Gastrocnemius medialis (tissue), 4 donors: ENCODE results near the gene KPTN. TPM values are rescaled to one million over a fixed set of nuclear protein-coding genes. Genes with fewer than 3 reads are reported as not detected.

ENCODE experiments used
- ATAC-seq, 2 donors: fragments of 150-250 bp; one replicate each; pipeline ENCODE4 v1.9.1; 2016
- DNase-seq, 2 donors: peaks; one replicate each; pipeline ENCODE4 v3.0.0-alpha.2; 2019
- H3K27ac ChIP-seq, 4 donors: fragments of 200-600 bp; sonication (generic); 1 replicate in 1 of 4; 2 replicates in 3 of 4; pipeline ENCODE4 v1.5.1; 2016 to 2018; ENCODE audit warnings: mild to moderate bottlenecking in 2 of 4, moderate library complexity in 1 of 4
- H3K27me3 ChIP-seq, 3 donors: fragments of 200-600 bp; sonication (generic) in 2 of 3; 1 replicate in 1 of 3; 2 replicates in 2 of 3; pipeline versions ENCODE4 v1.5.1 to v1.6.0; 2016 to 2019; ENCODE audit warnings: mild to moderate bottlenecking in 1 of 3, moderate library complexity in 1 of 3
- H3K36me3 ChIP-seq, 2 donors: fragments of 200-600 bp; sonication (generic) in 1 of 2; one replicate each; pipeline ENCODE4 v1.5.1; 2017 to 2018
- H3K4me1 ChIP-seq, 2 donors: fragments of 200-600 bp; sonication (generic) in 1 of 2; one replicate each; pipeline ENCODE4 v1.5.1; 2016 to 2017; ENCODE audit warnings: mild to moderate bottlenecking in 2 of 2
- H3K4me3 ChIP-seq, 4 donors: fragments of 200-600 bp; sonication (generic) in 3 of 4; 1 replicate in 1 of 4; 2 replicates in 3 of 4; pipeline ENCODE4 v1.5.1; 2016 to 2019; ENCODE audit warnings: mild to moderate bottlenecking in 2 of 4
- H3K9me3 ChIP-seq, 3 donors: fragments of 200-600 bp; sonication (generic) in 2 of 3; 1 replicate in 1 of 3; 2 replicates in 2 of 3; pipeline ENCODE4 v1.5.1; 2016 to 2019
- POLR2A ChIP-seq, 2 donors: fragments of 450-650 bp; IDR thresholded peaks; one replicate each; pipeline ENCODE4 v1.6.1; 2017; ENCODE audit warnings: antibody characterized with exemption in 2 of 2, mild to moderate bottlenecking in 2 of 2, moderate library complexity in 2 of 2
- in situ Hi-C, 4 donors: fragments of 200-750 bp; cut with MboI; loops; one replicate each; pipeline versions ENCODE4 v1.15.0 to v1.8.0; 2017; ENCODE audit warnings: low sequenced_read_pairs in 4 of 4
- intact Hi-C: fragments of 100-400 bp; cut with DNase I; formaldehyde crosslinking; loops from one replicate; pipeline ENCODE4 v1.15.1; 2023; ENCODE audit warnings: low total_unique reads
- total RNA-seq, 4 donors: library from RNA; depleted of rRNA; stranded (reverse); fragments of >200 nt; gene quantifications; one replicate each; pipeline versions ENCODE4 v1.1.0 to v1.2.3, GENCODE V29; 2016
- TF ChIP-seq, protein P1 (sequence below), 5 experiments: fragments of 450-650 bp in 3 of 5; fragments of 200-600 bp in 2 of 5; sonication (generic) in 2 of 5; IDR thresholded peaks in 4 of 5; conservative IDR thresholded peaks in 1 of 5; 1 replicate in 4 of 5; 2 replicates in 1 of 5; pipeline ENCODE4 v1.5.1; 2016 to 2019; ENCODE audit warnings: antibody characterized with exemption in 5 of 5, mild to moderate bottlenecking in 3 of 5, moderate library complexity in 3 of 5

Gene KPTN
- total RNA-seq, 4 donors from 2014 or later, result 0.91 to 6.4 (median 3.9) TPM

DNA sequence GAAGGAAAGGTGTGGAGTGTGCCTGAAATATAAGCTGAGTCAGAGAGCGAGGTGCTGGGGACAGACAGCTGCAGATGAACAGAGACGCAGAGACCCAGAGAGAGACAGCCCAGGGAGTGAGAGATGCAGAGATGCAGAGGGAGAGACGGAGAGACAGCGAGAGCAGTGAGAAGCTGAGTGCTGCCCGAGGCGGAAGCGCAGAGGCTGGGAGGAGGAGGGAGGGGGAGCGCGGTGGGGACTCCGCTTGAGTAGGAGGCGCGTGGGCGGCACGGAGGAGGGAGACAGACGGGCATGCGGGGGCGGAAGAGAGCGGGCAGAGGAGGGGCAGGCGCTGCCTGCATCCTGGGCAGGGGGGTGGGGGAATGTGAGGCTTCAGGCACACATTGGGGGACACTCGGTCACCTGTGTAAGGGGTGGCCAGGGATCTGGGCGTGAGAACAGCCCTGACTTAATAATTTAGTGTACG, 38.0 kb downstream of the KPTN start:
- Histone ChIP-seq H3K9me3 (no peaks in the 10 kb centered on the region), H3K4me1 (no peaks in the 10 kb centered on the region), H3K27ac (no peak overlapping the region), H3K36me3 (no peaks in the 10 kb centered on the region), H3K4me3 (no peak overlapping the region), H3K27me3 (peaks cover 80 to 88% (median 84%) of the 10 kb centered on the region in 3 donors)
- in situ Hi-C loops (no loop called here), intact Hi-C loops (no loop called here)
- ATAC-seq, result no peak
- no peak for TF ChIP-seq POLR2A (IDR thresholded peaks at IDR 0.05)
- TF ChIP-seq, protein P1, sequence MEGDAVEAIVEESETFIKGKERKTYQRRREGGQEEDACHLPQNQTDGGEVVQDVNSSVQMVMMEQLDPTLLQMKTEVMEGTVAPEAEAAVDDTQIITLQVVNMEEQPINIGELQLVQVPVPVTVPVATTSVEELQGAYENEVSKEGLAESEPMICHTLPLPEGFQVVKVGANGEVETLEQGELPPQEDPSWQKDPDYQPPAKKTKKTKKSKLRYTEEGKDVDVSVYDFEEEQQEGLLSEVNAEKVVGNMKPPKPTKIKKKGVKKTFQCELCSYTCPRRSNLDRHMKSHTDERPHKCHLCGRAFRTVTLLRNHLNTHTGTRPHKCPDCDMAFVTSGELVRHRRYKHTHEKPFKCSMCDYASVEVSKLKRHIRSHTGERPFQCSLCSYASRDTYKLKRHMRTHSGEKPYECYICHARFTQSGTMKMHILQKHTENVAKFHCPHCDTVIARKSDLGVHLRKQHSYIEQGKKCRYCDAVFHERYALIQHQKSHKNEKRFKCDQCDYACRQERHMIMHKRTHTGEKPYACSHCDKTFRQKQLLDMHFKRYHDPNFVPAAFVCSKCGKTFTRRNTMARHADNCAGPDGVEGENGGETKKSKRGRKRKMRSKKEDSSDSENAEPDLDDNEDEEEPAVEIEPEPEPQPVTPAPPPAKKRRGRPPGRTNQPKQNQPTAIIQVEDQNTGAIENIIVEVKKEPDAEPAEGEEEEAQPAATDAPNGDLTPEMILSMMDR (IDR thresholded peaks at IDR 0.05 in 4 of 5, conservative IDR thresholded peaks at IDR 0.05 in 1 of 5), result no peak
- no peak for DNase-seq

DNA sequence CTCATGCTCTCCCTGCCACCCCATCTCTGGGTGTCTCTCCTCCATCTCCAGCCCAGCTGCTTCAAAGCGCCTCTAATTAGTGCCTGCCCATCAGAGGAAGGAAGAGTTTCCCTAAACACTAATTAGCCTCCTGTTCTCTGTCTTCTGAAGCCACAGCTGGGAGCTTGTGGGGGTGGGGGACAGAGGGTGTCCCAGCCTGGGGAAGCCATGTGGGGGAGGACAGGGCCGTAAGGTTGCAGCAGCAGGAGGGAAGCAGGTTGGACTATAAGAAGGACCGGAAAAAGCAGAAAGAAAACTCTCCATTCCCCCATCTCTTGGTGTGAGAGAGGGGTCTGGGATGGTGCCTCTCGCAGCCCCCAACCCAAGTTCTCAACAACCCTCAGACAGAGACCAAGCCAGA, 38.5 kb downstream of the KPTN start:
- intact Hi-C loops (no loop called here), in situ Hi-C loops (no loop called here)
- no peak overlapping the region for H3K4me3 ChIP-seq
- H3K27ac ChIP-seq, result no peak overlapping the region
- H3K4me1 ChIP-seq, result no peaks in the 10 kb centered on the region
- no peaks in the 10 kb centered on the region for H3K9me3 ChIP-seq
- DNase-seq (no peak), ATAC-seq (no peak)
- no peaks in the 10 kb centered on the region for H3K36me3 ChIP-seq
- H3K27me3 ChIP-seq, result peaks cover 79 to 87% (median 82%) of the 10 kb centered on the region in 3 donors
- TF ChIP-seq, protein P1 (IDR thresholded peaks at IDR 0.05 in 4 of 5, conservative IDR thresholded peaks at IDR 0.05 in 1 of 5), result no peak
- TF ChIP-seq POLR2A (IDR thresholded peaks at IDR 0.05), result no peak

DNA sequence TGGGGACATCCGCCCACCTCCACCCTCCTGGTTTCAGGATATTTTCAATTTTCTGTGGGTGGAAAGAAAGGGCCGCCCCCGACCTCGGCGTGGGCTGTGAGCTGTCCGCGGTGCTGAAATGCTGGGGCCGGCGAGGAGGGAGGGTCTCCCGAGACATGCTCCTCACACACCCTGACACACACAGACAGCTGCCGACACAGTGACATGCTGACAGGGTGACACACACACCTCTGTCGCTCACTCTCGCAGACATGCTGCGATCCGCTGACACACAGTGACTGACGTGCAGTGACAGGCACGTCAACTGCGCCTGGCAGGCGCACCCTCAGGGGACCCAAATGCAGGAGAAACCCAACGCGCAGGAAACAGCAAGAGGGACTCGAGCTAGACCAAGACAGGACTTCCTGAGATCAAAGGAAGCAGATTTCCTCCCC, 39.6 kb downstream of the KPTN start:
- no peak for DNase-seq
- in situ Hi-C loops, result loop anchor here in 1 of 4 donors (5.0 kb wide), 1 partner anchor 263 kb away; no protein-coding TSS in a partner anchor
- TF ChIP-seq, protein P1 (IDR thresholded peaks at IDR 0.05 in 4 of 5, conservative IDR thresholded peaks at IDR 0.05 in 1 of 5), result no peak
- TF ChIP-seq POLR2A (IDR thresholded peaks at IDR 0.05), result no peak
- H3K27ac ChIP-seq, result no peak overlapping the region
- no peaks in the 10 kb centered on the region for H3K9me3 ChIP-seq
- intact Hi-C loops, result no loop called here
- no peaks in the 10 kb centered on the region for H3K36me3 ChIP-seq
- ATAC-seq, result no peak
- peaks cover 71 to 75% (median 74%) of the 10 kb centered on the region in 3 donors for H3K27me3 ChIP-seq
- H3K4me3 ChIP-seq, result no peak overlapping the region
- H3K4me1 ChIP-seq, result no peaks in the 10 kb centered on the region

DNA sequence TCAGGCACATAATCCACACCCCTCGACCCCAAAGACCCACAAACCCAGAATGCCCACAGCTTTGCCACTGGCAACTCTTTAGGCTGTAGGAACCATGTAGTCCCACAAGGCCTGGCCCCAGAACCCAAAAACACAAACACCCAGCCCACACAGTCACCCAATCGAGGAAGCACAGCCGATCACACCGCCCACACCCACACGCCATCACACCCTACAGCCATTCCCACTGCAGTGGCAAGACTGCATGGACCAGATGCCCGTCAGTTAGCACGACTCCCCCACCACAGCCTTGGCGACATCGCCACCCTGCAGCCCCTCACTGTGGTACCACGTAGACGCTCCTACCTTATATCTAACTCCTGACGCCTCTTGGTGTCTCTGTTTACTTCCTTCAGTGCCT, 40.7 kb downstream of the KPTN start:
- H3K9me3 ChIP-seq, result no peaks in the 10 kb centered on the region
- in situ Hi-C loops, result loop anchor here in 1 of 4 donors (5.0 kb wide), 1 partner anchor 264 kb away; no protein-coding TSS in a partner anchor

More for the DNA sequence above, 40.7 kb downstream of the KPTN start:
- DNase-seq, result no peak
- Histone ChIP-seq H3K27ac (no peak overlapping the region), H3K36me3 (no peaks in the 10 kb centered on the region), H3K4me1 (no peaks in the 10 kb centered on the region), H3K4me3 (no peak overlapping the region), H3K27me3 (peaks cover 60 to 65% (median 63%) of the 10 kb centered on the region in 3 donors)
- intact Hi-C loops, result no loop called here
- ATAC-seq, result no peak
- no peak for TF ChIP-seq POLR2A (IDR thresholded peaks at IDR 0.05)
- TF ChIP-seq, protein P1 (IDR thresholded peaks at IDR 0.05 in 4 of 5, conservative IDR thresholded peaks at IDR 0.05 in 1 of 5), result no peak
